Ascending aorta (tissue), 2 donors: Measurements from ENCODE around the gene BCAP31. TPM values are rescaled to one million over a fixed set of nuclear protein-coding genes. Genes with fewer than 3 reads are reported as not detected.

Experiments used
- DNase-seq, 2 donors: peaks; one replicate each; pipeline ENCODE4 v3.0.0-alpha.2; 2019; ENCODE audit warnings: low spot score in 2 of 2
- H3K27ac ChIP-seq, 2 donors: fragments of 200-600 bp; sonication (generic); one replicate each; pipeline ENCODE4 v1.5.1; 2016 to 2017; ENCODE audit warnings: mild to moderate bottlenecking in 1 of 2
- H3K27me3 ChIP-seq: fragments of 200-600 bp; sonication (generic); one replicate; pipeline ENCODE4 v1.5.1; 2017
- H3K36me3 ChIP-seq, 2 donors: fragments of 200-600 bp; sonication (generic); one replicate each; pipeline ENCODE4 v1.5.1; 2016
- H3K4me1 ChIP-seq, 2 donors: fragments of 200-600 bp; sonication (generic); one replicate each; pipeline ENCODE4 v1.5.1; 2016 to 2017; ENCODE audit warnings: mild to moderate bottlenecking in 1 of 2
- H3K4me3 ChIP-seq, 2 donors: fragments of 200-600 bp; sonication (generic); one replicate each; pipeline ENCODE4 v1.5.1; 2016 to 2017; ENCODE audit warnings: mild to moderate bottlenecking in 1 of 2
- H3K9me3 ChIP-seq, 2 donors: fragments of 200-600 bp; sonication (generic); one replicate each; pipeline ENCODE4 v1.5.1; 2016
- CTCF ChIP-seq, 3 experiments: fragments of 200-600 bp in 2 of 3; fragments of 450-650 bp in 1 of 3; sonication (generic) in 2 of 3; IDR thresholded peaks; one replicate each; pipeline ENCODE4 v1.5.1; 2016 to 2019; ENCODE audit warnings: antibody characterized with exemption in 3 of 3, mild to moderate bottlenecking in 1 of 3, moderate library complexity in 1 of 3
- intact Hi-C: fragments of 100-400 bp; cut with DNase I; formaldehyde crosslinking; loops from one replicate; pipeline ENCODE4 v1.15.1; 2023
- total RNA-seq: library from RNA; depleted of rRNA; stranded (reverse); fragments of >200 nt; gene quantifications from one replicate; pipeline ENCODE4 v1.1.0, GENCODE V29; 2016

The BCAP31 gene
- total RNA-seq, 1 donor from 2014 or later = 63.0 TPM

GRCh38 chrX:153690466-153690865, 33.7 kb downstream of the BCAP31 start:
- Histone ChIP-seq H3K4me1 (no peaks in the 10 kb centered on the region), H3K4me3 (no peak overlapping the region), H3K9me3 (no peaks in the 10 kb centered on the region), H3K27me3 (no peaks in the 10 kb centered on the region), H3K36me3 (no peaks in the 10 kb centered on the region), H3K27ac (no peak overlapping the region)
- no peak for DNase-seq
- intact Hi-C loops = no loop called here
- no peak for TF ChIP-seq CTCF (IDR thresholded peaks at IDR 0.05)

- TF ChIP-seq CTCF (IDR thresholded peaks at IDR 0.05) = no peak
- H3K4me3 ChIP-seq = peak overlapping the region; percentile 53 to 69
- intact Hi-C loops = loop anchor here (5.0 kb wide), 2 partner anchors 32 to 93 kb away; partner anchors contain the start of genes ABCD1, BCAP31 and CCNQ
- DNase-seq = no peak
- H3K9me3 ChIP-seq = no peaks in the 10 kb centered on the region
- peak overlapping the region in 1 of 2 donors; percentile 27 for H3K27ac ChIP-seq
- no peaks in the 10 kb centered on the region for H3K36me3 ChIP-seq
- no peaks in the 10 kb centered on the region for H3K4me1 ChIP-seq
- no peaks in the 10 kb centered on the region for H3K27me3 ChIP-seq
Observed at GRCh38 chrX:153689654-153690465, 34.3 kb downstream of the BCAP31 start.

GRCh38 chrX:153688911-153689590, 35.1 kb downstream of the BCAP31 start:
- H3K9me3 ChIP-seq = no peaks in the 10 kb centered on the region
- peak in 1 of 3 experiments; percentile 10 for TF ChIP-seq CTCF (IDR thresholded peaks at IDR 0.05)
- intact Hi-C loops = loop anchor here (5.0 kb wide), 2 partner anchors 33 to 92 kb away; partner anchors contain the start of genes ABCD1, BCAP31 and CCNQ
- H3K4me3 ChIP-seq = peak overlapping the region; percentile 53 to 69
- peak overlapping the region in 1 of 2 donors; percentile 50 for H3K27ac ChIP-seq
- no peak for DNase-seq
- no peaks in the 10 kb centered on the region for H3K4me1 ChIP-seq
- H3K36me3 ChIP-seq = no peaks in the 10 kb centered on the region
- no peaks in the 10 kb centered on the region for H3K27me3 ChIP-seq

GRCh38 chrX:153688506-153688905, 35.7 kb downstream of the BCAP31 start:
- Histone ChIP-seq H3K4me1 (no peaks in the 10 kb centered on the region), H3K9me3 (no peaks in the 10 kb centered on the region), H3K36me3 (no peaks in the 10 kb centered on the region), H3K4me3 (peak overlapping the region; percentile 53 to 69), H3K27ac (peak overlapping the region in 1 of 2 donors; percentile 50), H3K27me3 (no peaks in the 10 kb centered on the region)
- intact Hi-C loops = loop anchor here (5.0 kb wide), 2 partner anchors 34 to 91 kb away; partner anchors contain the start of genes ABCD1, BCAP31 and CCNQ
- no peak for TF ChIP-seq CTCF (IDR thresholded peaks at IDR 0.05)
- no peak for DNase-seq

GRCh38 chrX:153688071-153688470, 36.1 kb downstream of the BCAP31 start:
- Histone ChIP-seq H3K4me3 (peak overlapping the region in 1 of 2 donors; percentile 48), H3K9me3 (no peaks in the 10 kb centered on the region), H3K4me1 (no peaks in the 10 kb centered on the region)

More at GRCh38 chrX:153688071-153688470, 36.1 kb downstream of the BCAP31 start:
- intact Hi-C loops = loop anchor here (5.0 kb wide), 2 partner anchors 34 to 91 kb away; partner anchors contain the start of genes ABCD1, BCAP31 and CCNQ
- Histone ChIP-seq H3K27ac (no peak overlapping the region), H3K27me3 (no peaks in the 10 kb centered on the region), H3K36me3 (no peaks in the 10 kb centered on the region)
- TF ChIP-seq CTCF (IDR thresholded peaks at IDR 0.05) = no peak
- no peak for DNase-seq
